Measurements from ENCODE around the gene NENF.

The NENF gene

GRCh38 chr1:212484701-212485570 lies 52.2 kb downstream of the NENF start:
- Mint-ChIP-seq H3K27me3 (ENCODE audit: low read depth, poor library complexity) (peaks cover 15% of the 10 kb centered on the region), H3K9me3 (no peaks in the 10 kb centered on the region), H3K4me1 (peaks cover 36% of the 10 kb centered on the region), H3K27ac (no peak overlapping the region), H3K4me3 (no peak overlapping the region), H3K36me3 (ENCODE audit: low read depth) (no peaks in the 10 kb centered on the region)
- DNase-seq: no peak
- no peak for TF ChIP-seq CTCF (IDR thresholded peaks at IDR 0.05)

GRCh38 chr1:212485571-212485912 lies 52.8 kb downstream of the NENF start:
- H3K4me1 Mint-ChIP-seq: peaks cover 36% of the 10 kb centered on the region
- no peaks in the 10 kb centered on the region for H3K36me3 Mint-ChIP-seq (ENCODE audit: low read depth)
- H3K4me3 Mint-ChIP-seq: no peak overlapping the region
- H3K9me3 Mint-ChIP-seq: no peaks in the 10 kb centered on the region
- no peak for TF ChIP-seq CTCF (IDR thresholded peaks at IDR 0.05)
- H3K27me3 Mint-ChIP-seq (ENCODE audit: low read depth, poor library complexity): peaks cover 13% of the 10 kb centered on the region
- no peak for DNase-seq
- peak overlapping the region; percentile 41 for H3K27ac Mint-ChIP-seq

- Mint-ChIP-seq H3K36me3 (ENCODE audit: low read depth) (no peaks in the 10 kb centered on the region), H3K4me3 (no peak overlapping the region), H3K9me3 (no peaks in the 10 kb centered on the region), H3K27ac (peak overlapping the region; percentile 41), H3K27me3 (ENCODE audit: low read depth, poor library complexity) (peaks cover 12% of the 10 kb centered on the region), H3K4me1 (peaks cover 36% of the 10 kb centered on the region)
- DNase-seq: peak; percentile 23
- TF ChIP-seq CTCF (IDR thresholded peaks at IDR 0.05): no peak
Observed at GRCh38 chr1:212485913-212486618, 53.3 kb downstream of the NENF start.

- Mint-ChIP-seq H3K27ac (no peak overlapping the region), H3K27me3 (ENCODE audit: low read depth, poor library complexity) (peaks cover 17% of the 10 kb centered on the region), H3K9me3 (no peaks in the 10 kb centered on the region), H3K4me1 (peaks cover 40% of the 10 kb centered on the region), H3K4me3 (no peak overlapping the region), H3K36me3 (ENCODE audit: low read depth) (no peaks in the 10 kb centered on the region)
- no peak for TF ChIP-seq CTCF (IDR thresholded peaks at IDR 0.05)
- DNase-seq: no peak
Observed at GRCh38 chr1:212486619-212486975, 53.9 kb downstream of the NENF start.

- H3K4me1 Mint-ChIP-seq: peaks cover 43% of the 10 kb centered on the region
Observed at GRCh38 chr1:212487286-212487685, 54.6 kb downstream of the NENF start.

More at GRCh38 chr1:212487286-212487685, 54.6 kb downstream of the NENF start:
- peaks cover 19% of the 10 kb centered on the region for H3K27me3 Mint-ChIP-seq (ENCODE audit: low read depth, poor library complexity)
- H3K27ac Mint-ChIP-seq: no peak overlapping the region
- no peak for DNase-seq
- TF ChIP-seq CTCF (IDR thresholded peaks at IDR 0.05): no peak
- no peaks in the 10 kb centered on the region for H3K9me3 Mint-ChIP-seq
- H3K36me3 Mint-ChIP-seq (ENCODE audit: low read depth): no peaks in the 10 kb centered on the region
- H3K4me3 Mint-ChIP-seq: no peak overlapping the region
